Measurements from ENCODE around the gene CDX1. TPM values are rescaled to one million over a fixed set of nuclear protein-coding genes. Genes with fewer than 3 reads are reported as not detected.

CDX1 gene
- total and polyA plus RNA-seq, 2 experiments from 2014 or later = 0.62 TPM; not detected in 1

DNA sequence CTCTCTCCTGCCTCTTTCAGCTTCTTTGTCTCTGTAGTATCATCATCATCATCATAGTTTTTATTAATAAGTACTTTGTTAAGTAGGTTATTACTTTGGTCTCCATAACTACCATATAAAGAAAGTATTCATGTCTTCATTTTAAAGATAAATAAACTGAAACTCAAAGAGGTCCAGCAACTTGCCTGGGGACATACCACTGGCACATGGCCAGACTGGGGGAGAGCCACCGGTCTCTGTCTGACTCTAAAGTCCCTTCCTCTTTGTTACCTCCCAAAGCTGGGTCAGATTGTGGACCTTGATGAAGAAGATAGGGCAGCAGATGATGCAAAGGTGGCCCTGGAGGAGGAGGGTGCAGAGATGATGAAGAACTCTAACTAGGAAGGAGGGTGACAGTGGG is 8.5 kb downstream of the CDX1 start:
- DNase-seq (ENCODE audit: low read depth in 1 of 2, low spot score in 1 of 2) = no peak
- Histone ChIP-seq H3K4me1 (ENCODE audit: low read depth) (no peaks in the 10 kb centered on the region), H3K9me3 (ENCODE audit: low read depth) (no peaks in the 10 kb centered on the region), H3K4me3 (no peak overlapping the region), H3K27ac (no peak overlapping the region), H3K27me3 (peaks cover 9% of the 10 kb centered on the region), H3K36me3 (no peaks in the 10 kb centered on the region)
- TF ChIP-seq, protein P1, sequence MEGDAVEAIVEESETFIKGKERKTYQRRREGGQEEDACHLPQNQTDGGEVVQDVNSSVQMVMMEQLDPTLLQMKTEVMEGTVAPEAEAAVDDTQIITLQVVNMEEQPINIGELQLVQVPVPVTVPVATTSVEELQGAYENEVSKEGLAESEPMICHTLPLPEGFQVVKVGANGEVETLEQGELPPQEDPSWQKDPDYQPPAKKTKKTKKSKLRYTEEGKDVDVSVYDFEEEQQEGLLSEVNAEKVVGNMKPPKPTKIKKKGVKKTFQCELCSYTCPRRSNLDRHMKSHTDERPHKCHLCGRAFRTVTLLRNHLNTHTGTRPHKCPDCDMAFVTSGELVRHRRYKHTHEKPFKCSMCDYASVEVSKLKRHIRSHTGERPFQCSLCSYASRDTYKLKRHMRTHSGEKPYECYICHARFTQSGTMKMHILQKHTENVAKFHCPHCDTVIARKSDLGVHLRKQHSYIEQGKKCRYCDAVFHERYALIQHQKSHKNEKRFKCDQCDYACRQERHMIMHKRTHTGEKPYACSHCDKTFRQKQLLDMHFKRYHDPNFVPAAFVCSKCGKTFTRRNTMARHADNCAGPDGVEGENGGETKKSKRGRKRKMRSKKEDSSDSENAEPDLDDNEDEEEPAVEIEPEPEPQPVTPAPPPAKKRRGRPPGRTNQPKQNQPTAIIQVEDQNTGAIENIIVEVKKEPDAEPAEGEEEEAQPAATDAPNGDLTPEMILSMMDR (IDR thresholded peaks at IDR 0.05; ENCODE audit: low read depth, low read length) = no peak

DNA sequence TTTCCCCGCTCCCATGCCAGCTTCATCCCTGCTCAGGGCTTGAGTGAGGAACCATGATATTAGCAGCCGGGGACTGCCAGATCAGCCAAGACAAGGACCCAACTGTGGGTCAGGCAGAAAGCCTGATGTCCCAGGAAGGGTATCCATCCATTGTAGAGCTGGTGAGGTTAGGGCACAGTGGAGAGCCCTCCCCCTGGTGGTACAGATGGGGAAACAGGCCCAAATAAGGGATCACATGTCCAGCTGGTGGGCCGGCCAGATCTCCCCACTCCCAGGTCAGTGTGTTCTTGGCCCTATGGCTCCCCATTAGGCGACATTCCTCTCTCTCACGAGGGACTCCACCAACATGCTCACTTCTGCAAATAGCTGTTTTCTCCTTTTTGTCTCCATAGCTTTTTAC is 9.0 kb downstream of the CDX1 start:
- H3K4me1 ChIP-seq (ENCODE audit: low read depth) = no peaks in the 10 kb centered on the region
- TF ChIP-seq, protein P1 (IDR thresholded peaks at IDR 0.05; ENCODE audit: low read depth, low read length) = peak; percentile 65

DNA sequence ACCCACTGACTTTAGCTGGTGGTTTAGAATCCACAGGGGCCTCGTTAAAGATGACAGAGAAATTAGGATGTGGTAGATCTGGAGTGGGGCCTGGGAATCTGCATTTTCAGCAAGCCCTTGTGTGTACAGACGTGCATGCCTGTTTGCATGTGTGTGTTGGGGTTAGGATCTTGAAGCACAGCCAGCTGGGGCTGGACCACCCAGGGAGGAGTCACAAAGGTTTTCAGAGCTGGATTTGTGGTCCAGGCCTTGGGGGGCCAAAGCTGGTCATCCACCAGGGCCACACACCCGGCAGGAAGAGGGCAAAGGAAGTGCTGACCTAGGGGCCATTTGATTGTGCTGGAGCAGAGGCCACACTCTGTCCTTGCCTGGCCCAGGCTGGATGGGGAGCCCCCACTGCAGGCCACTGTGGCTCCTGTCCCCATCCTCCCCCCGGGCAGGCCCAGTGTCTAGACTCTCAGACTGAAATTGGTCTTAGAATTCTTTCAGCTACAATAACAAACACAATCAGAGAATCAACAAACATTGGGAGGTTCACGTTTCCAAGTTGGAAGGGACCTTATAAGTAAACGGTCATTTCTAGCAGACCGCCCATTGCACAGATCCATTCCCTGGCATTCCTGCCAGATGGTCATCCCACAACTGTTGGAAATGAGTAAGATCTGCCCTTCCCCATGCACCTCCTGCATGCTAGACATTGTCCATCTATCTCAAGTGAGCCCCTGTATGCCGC is 10.3 kb downstream of the CDX1 start:
- Histone ChIP-seq H3K27ac (no peak overlapping the region), H3K36me3 (no peaks in the 10 kb centered on the region), H3K4me3 (no peak overlapping the region), H3K9me3 (ENCODE audit: low read depth) (no peaks in the 10 kb centered on the region), H3K27me3 (no peaks in the 10 kb centered on the region), H3K4me1 (ENCODE audit: low read depth) (peaks cover 3% of the 10 kb centered on the region)
- TF ChIP-seq, protein P1 (IDR thresholded peaks at IDR 0.05; ENCODE audit: low read depth, low read length) = no peak
- DNase-seq (ENCODE audit: low read depth in 1 of 2, low spot score in 1 of 2) = no peak

More for the DNA sequence above, 9.0 kb downstream of the CDX1 start:
- Histone ChIP-seq H3K27me3 (peaks cover 5% of the 10 kb centered on the region), H3K36me3 (no peaks in the 10 kb centered on the region), H3K9me3 (ENCODE audit: low read depth) (no peaks in the 10 kb centered on the region), H3K4me3 (no peak overlapping the region), H3K27ac (no peak overlapping the region)
- peak; percentile 44 to 60 for DNase-seq (ENCODE audit: low read depth in 1 of 2, low spot score in 1 of 2)

DNA sequence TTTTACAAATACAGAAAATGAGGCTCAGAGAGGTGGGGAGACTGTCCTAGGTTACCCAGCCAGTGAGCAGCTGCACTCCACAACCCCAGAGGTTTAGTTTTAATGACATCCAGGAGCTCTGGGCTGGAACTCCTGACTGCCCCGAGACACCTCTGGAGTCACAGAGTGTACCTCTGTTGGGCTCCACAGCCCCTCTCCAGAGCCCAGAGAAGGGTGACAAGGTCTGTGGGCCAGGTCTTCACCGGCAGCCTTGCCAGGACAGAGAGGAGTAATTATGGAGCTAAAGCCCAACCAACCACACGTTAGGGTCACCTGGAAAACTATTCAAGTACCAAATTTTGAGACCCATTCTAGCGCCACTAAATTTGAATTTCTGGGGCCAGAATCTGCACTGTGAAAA is 11.1 kb downstream of the CDX1 start:
- H3K4me3 ChIP-seq = no peak overlapping the region
- no peaks in the 10 kb centered on the region for H3K36me3 ChIP-seq
- DNase-seq (ENCODE audit: low read depth in 1 of 2, low spot score in 1 of 2) = no peak
- H3K27ac ChIP-seq = no peak overlapping the region
- TF ChIP-seq, protein P1 (IDR thresholded peaks at IDR 0.05; ENCODE audit: low read depth, low read length) = no peak
- H3K4me1 ChIP-seq (ENCODE audit: low read depth) = peaks cover 3% of the 10 kb centered on the region
- peaks cover 4% of the 10 kb centered on the region for H3K27me3 ChIP-seq
- H3K9me3 ChIP-seq (ENCODE audit: low read depth) = no peaks in the 10 kb centered on the region

DNA sequence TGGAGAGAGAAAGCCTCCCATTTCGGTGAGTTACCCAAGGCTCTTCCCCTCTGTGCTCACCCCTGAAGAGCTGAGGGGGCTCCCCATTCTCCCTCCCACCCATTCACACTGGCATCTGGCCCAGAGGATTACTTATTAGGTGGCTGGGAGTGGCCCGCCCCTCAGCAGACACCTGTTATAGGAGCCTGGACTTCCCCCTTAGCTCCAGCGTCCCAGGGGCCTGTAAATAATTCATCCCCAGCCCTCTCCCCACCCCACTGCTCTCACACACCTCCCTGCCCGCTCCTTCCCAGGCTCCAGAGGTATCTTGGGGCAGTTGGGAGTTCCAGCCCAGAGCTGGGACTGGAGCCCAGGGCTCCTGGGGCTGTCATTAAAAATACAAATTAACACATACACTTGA is 11.7 kb downstream of the CDX1 start:
- Histone ChIP-seq H3K4me3 (no peak overlapping the region), H3K9me3 (ENCODE audit: low read depth) (no peaks in the 10 kb centered on the region), H3K4me1 (ENCODE audit: low read depth) (peaks cover 3% of the 10 kb centered on the region), H3K27ac (no peak overlapping the region), H3K36me3 (no peaks in the 10 kb centered on the region), H3K27me3 (peaks cover 4% of the 10 kb centered on the region)
- DNase-seq (ENCODE audit: low read depth in 1 of 2, low spot score in 1 of 2) = no peak
- TF ChIP-seq, protein P1 (IDR thresholded peaks at IDR 0.05; ENCODE audit: low read depth, low read length) = no peak

Measured in cardiac muscle cell (in vitro differentiated cells and primary cell).